Measurements from ENCODE around the gene SLC9B1. TPM values are rescaled to one million over a fixed set of nuclear protein-coding genes. Genes with fewer than 3 reads are reported as not detected.
"Not testable (repeated sequence)": the region's sequence is repeated elsewhere in the genome, so short reads cannot be mapped to it uniquely, and the experiment has no call there.

The SLC9B1 gene
- polyA plus RNA-seq, 1 donor from 2014 or later, result 0.93 TPM

DNA sequence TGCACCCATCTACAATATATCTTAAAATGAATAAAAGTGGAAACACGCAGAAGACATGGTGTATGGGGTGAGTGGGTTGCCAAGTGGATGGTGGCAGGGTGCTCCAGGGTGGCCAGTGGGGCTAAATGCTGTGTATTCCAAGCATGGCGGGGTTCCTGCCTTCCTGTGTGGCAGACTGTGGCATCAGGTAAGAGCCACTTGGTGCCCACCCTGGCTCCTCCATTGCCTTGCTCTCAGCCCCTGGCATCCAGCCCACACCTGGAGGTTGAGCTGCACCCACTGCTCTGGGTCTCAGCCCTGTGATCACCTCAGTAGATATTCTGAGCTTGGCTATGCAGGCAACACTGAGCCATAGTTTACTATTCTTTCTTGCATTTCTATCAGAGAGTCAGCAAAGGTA lies 57.7 kb downstream of the SLC9B1 start:
- H3K4me3 Mint-ChIP-seq, result not testable (repeated sequence)

GRCh38 chr4:102959496-102959895 lies 60.0 kb downstream of the SLC9B1 start:
- H3K4me3 Mint-ChIP-seq, result no peak overlapping the region
- H3K36me3 Mint-ChIP-seq, result peaks cover 2% of the 10 kb centered on the region
- peaks cover 13 to 14% (median 14%) of the 10 kb centered on the region in 3 donors for H3K9me3 Mint-ChIP-seq
- peaks cover 0 to 2% (median 0%) of the 10 kb centered on the region in 3 donors for H3K4me1 Mint-ChIP-seq
- H3K27me3 Mint-ChIP-seq, result no peaks in the 10 kb centered on the region
- H3K27ac Mint-ChIP-seq, result no peak overlapping the region

More for the DNA sequence above, 57.7 kb downstream of the SLC9B1 start:
- not testable (repeated sequence) for H3K36me3 Mint-ChIP-seq, H3K27me3 Mint-ChIP-seq, H3K27ac Mint-ChIP-seq, H3K4me1 Mint-ChIP-seq
- peaks cover 5 to 11% (median 6%) of the 10 kb centered on the region in 3 donors for H3K9me3 Mint-ChIP-seq

- H3K4me1 Mint-ChIP-seq, result no peaks in the 10 kb centered on the region
- peaks cover 1% of the 10 kb centered on the region for H3K27me3 Mint-ChIP-seq
- H3K27ac Mint-ChIP-seq, result no peak overlapping the region
- peaks cover 0 to 7% (median 3%) of the 10 kb centered on the region in 3 donors for H3K9me3 Mint-ChIP-seq
- peaks cover 8% of the 10 kb centered on the region for H3K36me3 Mint-ChIP-seq
- H3K4me3 Mint-ChIP-seq, result no peak overlapping the region
Measured at GRCh38 chr4:102945066-102945465, 74.4 kb downstream of the SLC9B1 start.

GRCh38 chr4:102938063-102938462 lies 81.4 kb downstream of the SLC9B1 start:
- H3K27me3 Mint-ChIP-seq, H3K4me1 Mint-ChIP-seq, H3K27ac Mint-ChIP-seq, H3K9me3 Mint-ChIP-seq, H3K4me3 Mint-ChIP-seq: not testable (repeated sequence)
- H3K36me3 Mint-ChIP-seq, result peaks cover 14% of the 10 kb centered on the region

DNA sequence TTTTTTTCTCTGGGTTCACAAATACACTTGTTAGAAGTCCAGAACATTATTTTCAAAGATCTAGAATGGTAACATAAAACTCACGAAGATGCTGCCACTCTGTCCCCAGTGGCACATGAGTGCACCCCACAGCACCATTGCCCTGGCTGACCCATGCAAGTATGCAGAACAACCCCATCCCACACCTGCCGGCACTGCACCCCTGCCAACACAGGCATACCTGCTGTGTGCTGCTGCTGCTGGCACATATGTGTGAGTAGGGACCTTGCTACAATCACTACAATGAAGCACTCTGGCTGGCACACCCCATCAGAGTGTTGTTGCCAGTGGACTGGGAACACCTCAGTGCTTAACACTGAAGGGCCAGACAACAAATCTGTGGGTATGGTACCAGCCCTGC lies 83.8 kb downstream of the SLC9B1 start:
- Mint-ChIP-seq H3K27ac (no peak overlapping the region), H3K36me3 (peaks cover 14% of the 10 kb centered on the region), H3K27me3 (no peaks in the 10 kb centered on the region), H3K9me3 (no peaks in the 10 kb centered on the region), H3K4me1 (no peaks in the 10 kb centered on the region), H3K4me3 (no peak overlapping the region)

- not testable (repeated sequence) for H3K27ac Mint-ChIP-seq, H3K4me1 Mint-ChIP-seq, H3K27me3 Mint-ChIP-seq, H3K4me3 Mint-ChIP-seq
- Mint-ChIP-seq H3K9me3 (peaks cover 2 to 23% (median 9%) of the 10 kb centered on the region in 3 donors), H3K36me3 (peaks cover 15% of the 10 kb centered on the region)
Measured at GRCh38 chr4:102919697-102920096, 99.8 kb downstream of the SLC9B1 start.

DNA sequence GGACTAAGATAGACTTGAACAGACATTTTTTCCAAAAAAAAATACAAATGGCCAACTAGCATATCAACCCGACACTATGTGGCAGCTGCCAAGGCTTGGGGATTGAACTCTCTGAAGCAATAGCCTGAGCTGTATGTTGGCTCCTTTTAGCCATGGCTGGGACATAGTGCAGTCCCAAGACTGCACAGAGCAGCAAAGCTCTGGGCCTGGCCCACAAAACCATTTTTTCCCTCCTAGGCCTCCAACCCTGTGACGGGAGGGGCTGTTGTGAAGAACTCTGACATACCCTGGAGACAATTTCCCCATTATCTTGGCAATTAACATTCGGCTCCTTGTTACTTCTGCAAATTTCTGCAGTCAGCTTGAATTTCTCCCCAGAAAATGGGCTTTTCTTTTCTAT lies 100.6 kb downstream of the SLC9B1 start:
- H3K36me3 Mint-ChIP-seq, result peaks cover 13% of the 10 kb centered on the region
- peaks cover 5 to 23% (median 14%) of the 10 kb centered on the region in 3 donors for H3K9me3 Mint-ChIP-seq
- no peak overlapping the region for H3K27ac Mint-ChIP-seq
- no peaks in the 10 kb centered on the region for H3K4me1 Mint-ChIP-seq
- H3K4me3 Mint-ChIP-seq, result no peak overlapping the region
- H3K27me3 Mint-ChIP-seq, result no peaks in the 10 kb centered on the region

- no peaks in the 10 kb centered on the region for H3K27me3 Mint-ChIP-seq
- no peaks in the 10 kb centered on the region for H3K9me3 Mint-ChIP-seq
- no peak overlapping the region for H3K27ac Mint-ChIP-seq
- H3K36me3 Mint-ChIP-seq, result no peaks in the 10 kb centered on the region
- H3K4me1 Mint-ChIP-seq, result no peaks in the 10 kb centered on the region
- H3K4me3 Mint-ChIP-seq, result no peak overlapping the region
Measured at GRCh38 chr4:102901804-102902203, 117.7 kb downstream of the SLC9B1 start.

- H3K9me3 Mint-ChIP-seq, H3K27me3 Mint-ChIP-seq, H3K4me1 Mint-ChIP-seq, H3K27ac Mint-ChIP-seq, H3K36me3 Mint-ChIP-seq, H3K4me3 Mint-ChIP-seq: not testable (repeated sequence)
Measured at GRCh38 chr4:102897610-102898009, 121.9 kb downstream of the SLC9B1 start.

- not testable (repeated sequence) for H3K27ac Mint-ChIP-seq, H3K9me3 Mint-ChIP-seq, H3K36me3 Mint-ChIP-seq, H3K4me1 Mint-ChIP-seq, H3K4me3 Mint-ChIP-seq, H3K27me3 Mint-ChIP-seq
Measured at GRCh38 chr4:102896547-102896946, 123.0 kb downstream of the SLC9B1 start.

DNA sequence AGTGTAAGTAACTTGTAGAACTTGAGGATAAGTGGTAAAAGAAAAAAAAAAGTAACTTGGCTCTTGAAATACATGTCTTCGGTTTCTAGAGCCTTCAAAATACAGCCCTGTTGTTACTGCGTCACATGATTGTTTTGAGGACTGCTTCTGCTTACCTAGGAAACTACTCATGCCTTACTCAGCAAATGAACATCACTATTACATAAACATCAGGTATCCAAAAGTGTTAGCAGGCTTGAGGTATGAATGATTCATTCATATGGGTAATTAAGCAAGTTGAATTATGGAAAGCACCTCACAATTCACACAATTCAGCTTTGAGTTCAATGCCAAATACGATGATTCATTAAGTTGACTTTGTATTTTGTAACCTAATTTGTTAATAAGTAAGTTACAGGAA lies 129.6 kb downstream of the SLC9B1 start:
- not testable (repeated sequence) for H3K4me1 Mint-ChIP-seq, H3K9me3 Mint-ChIP-seq, H3K36me3 Mint-ChIP-seq, H3K27ac Mint-ChIP-seq, H3K27me3 Mint-ChIP-seq, H3K4me3 Mint-ChIP-seq

GRCh38 chr4:102888570-102888969 lies 130.9 kb downstream of the SLC9B1 start:
- not testable (repeated sequence) for H3K27ac Mint-ChIP-seq, H3K4me1 Mint-ChIP-seq, H3K4me3 Mint-ChIP-seq, H3K36me3 Mint-ChIP-seq, H3K9me3 Mint-ChIP-seq, H3K27me3 Mint-ChIP-seq

- no peaks in the 10 kb centered on the region for H3K27me3 Mint-ChIP-seq
- H3K36me3 Mint-ChIP-seq, result peaks cover 7% of the 10 kb centered on the region
- H3K9me3 Mint-ChIP-seq, result no peaks in the 10 kb centered on the region
- H3K27ac Mint-ChIP-seq, result no peak overlapping the region
- H3K4me1 Mint-ChIP-seq, result peaks cover 0 to 3% (median 0%) of the 10 kb centered on the region in 3 donors
- H3K4me3 Mint-ChIP-seq, result no peak overlapping the region
Measured at GRCh38 chr4:102883278-102883677, 136.2 kb downstream of the SLC9B1 start.

DNA sequence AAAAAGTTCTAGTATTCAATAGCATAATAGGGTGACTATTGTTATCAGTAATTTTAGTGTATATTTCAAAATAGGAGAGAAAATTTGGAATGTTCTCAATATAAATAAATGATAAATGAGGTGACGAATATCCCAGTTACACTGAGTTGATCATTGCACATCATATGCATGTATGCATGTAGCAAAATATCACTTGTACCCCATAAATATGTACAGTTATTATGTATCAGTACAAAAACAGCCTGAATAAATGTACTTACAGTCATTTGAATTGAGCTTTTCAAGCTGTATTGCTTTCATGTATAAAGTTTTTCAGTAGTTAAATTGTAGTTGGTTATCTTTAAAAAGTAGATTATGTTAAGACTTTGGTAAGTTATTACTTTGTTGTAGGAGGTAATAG lies 138.2 kb downstream of the SLC9B1 start:
- Mint-ChIP-seq H3K36me3 (peaks cover 10% of the 10 kb centered on the region), H3K4me1 (peaks cover 0 to 3% (median 0%) of the 10 kb centered on the region in 3 donors), H3K4me3 (no peak overlapping the region), H3K27ac (no peak overlapping the region), H3K9me3 (peaks cover 0 to 6% (median 0%) of the 10 kb centered on the region in 3 donors), H3K27me3 (no peaks in the 10 kb centered on the region)

GRCh38 chr4:102878901-102879300 lies 140.6 kb downstream of the SLC9B1 start:
- Mint-ChIP-seq H3K9me3 (peaks cover 0 to 8% (median 0%) of the 10 kb centered on the region in 3 donors), H3K4me3 (no peak overlapping the region), H3K27me3 (no peaks in the 10 kb centered on the region), H3K27ac (no peak overlapping the region), H3K4me1 (peaks cover 0 to 11% (median 3%) of the 10 kb centered on the region in 3 donors), H3K36me3 (peaks cover 14% of the 10 kb centered on the region)

DNA sequence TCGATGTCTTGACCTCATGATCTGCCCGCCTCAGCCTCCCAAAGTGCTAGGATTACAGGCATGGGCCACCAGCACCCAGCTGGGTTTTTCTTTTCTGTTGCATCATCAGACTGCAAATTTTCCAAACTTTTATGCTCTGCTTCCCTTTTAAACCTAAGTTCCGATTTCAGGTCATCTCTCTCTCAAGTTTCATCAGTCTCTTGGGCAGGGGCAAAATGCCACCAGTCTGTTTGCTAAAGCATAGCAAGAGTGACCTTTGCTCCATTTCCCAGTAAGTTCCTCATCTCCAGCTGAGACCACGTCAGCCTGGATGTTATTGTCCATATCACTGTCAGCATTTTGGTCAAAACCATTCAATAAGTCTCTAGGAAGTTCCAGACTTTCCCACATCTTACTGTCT lies 141.2 kb downstream of the SLC9B1 start:
- H3K4me3 Mint-ChIP-seq, result not testable (repeated sequence)
- peak overlapping the region in 1 of 3 donors; percentile 45 for H3K27ac Mint-ChIP-seq

More for the DNA sequence above, 141.2 kb downstream of the SLC9B1 start:
- H3K9me3 Mint-ChIP-seq, H3K27me3 Mint-ChIP-seq: not testable (repeated sequence)
- H3K4me1 Mint-ChIP-seq, result peaks cover 2 to 11% (median 6%) of the 10 kb centered on the region in 3 donors
- H3K36me3 Mint-ChIP-seq, result peaks cover 14% of the 10 kb centered on the region
